PC-9 (cell line): ENCODE measurements around the gene FEV. TPM values are rescaled to one million over a fixed set of nuclear protein-coding genes. Genes with fewer than 3 reads are reported as not detected.

Experiments used
- BruUV-seq: library from RNA; stranded (reverse); fragments of 400-500 nt; replicated peaks from 2 replicates; lab custom pipeline; 2021; lab: Mats Ljungman, UMichigan
- CTCF ChIA-PET: fragments of 300-600 bp; sonication (Branson Sonifier 250); formaldehyde crosslinking; loops from one replicate; lab custom pipeline; 2022; ENCODE audit warnings: antibody characterized with exemption; lab: Charles Lee
- POLR2A ChIA-PET: fragments of 300-600 bp; sonication (Branson Sonifier 250); formaldehyde crosslinking; loops from one replicate; lab custom pipeline; 2022; ENCODE audit warnings: antibody characterized with exemption; ENCODE audit not compliant: unreplicated experiment; lab: Charles Lee
- DNase-seq, 2 experiments: peaks; one replicate each; pipeline versions ENCODE4 v3.0.0 to v3.0.0-alpha.2; 2015 to 2022; ENCODE audit warnings: mixed read lengths in 1 of 2
- H2AFZ ChIP-seq: fragments of 200-600 bp; sonication (generic); 2 replicates; pipeline ENCODE4 v1.8.1; 2017; ENCODE audit warnings: antibody characterized with exemption
- H3F3A ChIP-seq: fragments of 200-600 bp; sonication (generic); 2 replicates; pipeline ENCODE4 v1.8.1; 2017; ENCODE audit warnings: antibody characterized with exemption, mild to moderate bottlenecking, low read depth; ENCODE audit not compliant: insufficient read depth
- H3K27ac ChIP-seq: fragments of 200-600 bp; sonication (generic); 2 replicates; pipeline ENCODE4 v1.6.1; 2016; ENCODE audit warnings: mixed run types
- H3K27me3 ChIP-seq: fragments of 200-600 bp; sonication (generic); 2 replicates; pipeline ENCODE4 v1.6.1; 2016; ENCODE audit warnings: low read depth, mixed run types; ENCODE audit not compliant: insufficient read depth
- H3K36me3 ChIP-seq: fragments of 200-600 bp; sonication (generic); 2 replicates; pipeline ENCODE4 v1.6.1; 2016; ENCODE audit warnings: low read depth, mixed run types
- H3K4me1 ChIP-seq: fragments of 200-600 bp; sonication (generic); replicated peaks from 2 replicates; pipeline ENCODE4 v1.6.1; 2016; ENCODE audit warnings: mixed run types; ENCODE audit not compliant: insufficient read depth
- H3K4me2 ChIP-seq: fragments of 200-600 bp; sonication (generic); 2 replicates; pipeline ENCODE4 v1.6.1; 2017; ENCODE audit warnings: mixed run types
- H3K4me3 ChIP-seq: fragments of 200-600 bp; sonication (generic); 2 replicates; pipeline ENCODE4 v1.6.1; 2016; ENCODE audit warnings: mixed run types
- H3K79me2 ChIP-seq: fragments of 200-600 bp; sonication (generic); 2 replicates; pipeline ENCODE4 v1.6.1; 2017; ENCODE audit warnings: low read depth, mixed run types
- H3K9me2 ChIP-seq: fragments of 200-600 bp; sonication (generic); 2 replicates; pipeline ENCODE4 v1.8.1; 2017; ENCODE audit warnings: mild to moderate bottlenecking; ENCODE audit not compliant: insufficient read depth
- H3K9me3 ChIP-seq: fragments of 200-600 bp; sonication (generic); 2 replicates; pipeline ENCODE4 v1.8.1; 2016; ENCODE audit warnings: low read depth; ENCODE audit not compliant: insufficient read depth
- H4K20me1 ChIP-seq: fragments of 200-600 bp; sonication (generic); 2 replicates; pipeline ENCODE4 v1.8.1; 2017; ENCODE audit not compliant: insufficient read depth
- CTCF ChIP-seq: fragments of 200-600 bp; sonication (generic); conservative IDR thresholded peaks from 2 replicates; pipeline ENCODE4 v1.6.1; 2017; ENCODE audit warnings: mixed run types, antibody characterized with exemption, mild to moderate bottlenecking, moderate library complexity
- EZH2 ChIP-seq: fragments of 200-600 bp; sonication (generic); IDR thresholded peaks from 2 replicates; pipeline ENCODE4 v1.8.0; 2017; ENCODE audit warnings: antibody characterized with exemption, low read depth
- intact Hi-C: fragments of 100-400 bp; cut with micrococcal nuclease; formaldehyde crosslinking; loops from one replicate; pipeline ENCODE4 v1.10.0; 2022; ENCODE audit not compliant: unreplicated experiment
- total RNA-seq: library from RNA; stranded (reverse); gene quantifications from 2 replicates; pipeline ENCODE4 v1.2.3, GENCODE V29; 2021

FEV gene
- total RNA-seq, 1 experiment from 2014 or later: not detected

DNA sequence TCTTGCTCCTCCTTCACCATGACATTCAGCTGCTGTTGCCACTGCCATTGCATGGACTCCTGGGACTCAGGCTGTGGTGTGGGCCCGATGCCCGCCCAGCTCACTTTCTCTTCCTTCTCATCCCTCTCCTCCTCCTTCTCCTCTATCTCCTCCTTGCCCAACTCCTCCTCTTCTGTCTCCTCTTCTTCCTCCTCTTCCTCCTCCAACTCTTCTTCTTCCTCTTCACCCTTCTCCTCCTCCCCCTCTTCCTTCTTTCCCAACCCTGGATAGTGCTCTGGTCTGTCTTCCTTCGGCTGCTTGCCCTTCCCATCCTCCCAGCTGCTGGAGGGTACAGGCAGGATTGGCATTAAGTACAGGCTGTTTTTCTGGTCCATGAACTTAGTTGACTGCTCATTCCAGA, 19.0 kb upstream of the FEV start:
- BruUV-seq: no TSS peak

GRCh38 chr2:219003267-219003634, 18.3 kb upstream of the FEV start:
- Histone ChIP-seq H3K4me2 (peak overlapping the region; percentile 87), H3K9me2 (no peaks in the 10 kb centered on the region), H3F3A (0 out of 2 replicates have a peak, but pooled peaks cover 3% of the 10 kb centered on the region), H3K36me3 (no peaks in the 10 kb centered on the region), H3K9me3 (no peaks in the 10 kb centered on the region), H4K20me1 (no peaks in the 10 kb centered on the region), H3K4me1 (0 out of 2 replicates have a peak, but pooled peaks cover 5% of the 10 kb centered on the region), H3K27me3 (peaks cover 19% of the 10 kb centered on the region), H3K4me3 (peak overlapping the region; percentile 55; the same call in 1 of the 2 replicates), H3K79me2 (no peaks in the 10 kb centered on the region), H2AFZ (peak overlapping the region; percentile 79; the same call in 1 of the 2 replicates), H3K27ac (no peak overlapping the region)
- no peak for TF ChIP-seq CTCF
- BruUV-seq: no TSS peak
- no peak for DNase-seq
- intact Hi-C loops: loop anchor here (5.0 kb wide), 3 partner anchors 126 to 154 kb away; no protein-coding TSS in a partner anchor
- POLR2A ChIA-PET: no interaction called here
- CTCF ChIA-PET: interaction anchor here (0.5 kb wide), 1 partner anchor 164 kb away, joined by 9 read pairs; no protein-coding TSS in a partner anchor

More for the DNA sequence above, 19.0 kb upstream of the FEV start:
- no peak for TF ChIP-seq CTCF
- TF ChIP-seq EZH2: no peak
- H3K9me2 ChIP-seq: no peaks in the 10 kb centered on the region
- 0 out of 2 replicates have a peak, but pooled peaks cover 3% of the 10 kb centered on the region for H3F3A ChIP-seq
- no peak overlapping the region for H2AFZ ChIP-seq
- DNase-seq: no peak
- peaks cover 19% of the 10 kb centered on the region for H3K27me3 ChIP-seq
- no peak overlapping the region for H3K4me2 ChIP-seq
- H3K36me3 ChIP-seq: no peaks in the 10 kb centered on the region
- CTCF ChIA-PET: interaction anchor here (0.6 kb wide), 1 partner anchor 22 kb away, joined by 4 read pairs; no protein-coding TSS in a partner anchor
- H3K27ac ChIP-seq: no peak overlapping the region
- H3K9me3 ChIP-seq: no peaks in the 10 kb centered on the region
- no peaks in the 10 kb centered on the region for H4K20me1 ChIP-seq
- 0 out of 2 replicates have a peak, but pooled peaks cover 5% of the 10 kb centered on the region for H3K4me1 ChIP-seq
- POLR2A ChIA-PET: no interaction called here
- intact Hi-C loops: loop anchor here (5.0 kb wide), 3 partner anchors 127 to 153 kb away; no protein-coding TSS in a partner anchor
- H3K79me2 ChIP-seq: no peaks in the 10 kb centered on the region
- no peak overlapping the region for H3K4me3 ChIP-seq

DNA sequence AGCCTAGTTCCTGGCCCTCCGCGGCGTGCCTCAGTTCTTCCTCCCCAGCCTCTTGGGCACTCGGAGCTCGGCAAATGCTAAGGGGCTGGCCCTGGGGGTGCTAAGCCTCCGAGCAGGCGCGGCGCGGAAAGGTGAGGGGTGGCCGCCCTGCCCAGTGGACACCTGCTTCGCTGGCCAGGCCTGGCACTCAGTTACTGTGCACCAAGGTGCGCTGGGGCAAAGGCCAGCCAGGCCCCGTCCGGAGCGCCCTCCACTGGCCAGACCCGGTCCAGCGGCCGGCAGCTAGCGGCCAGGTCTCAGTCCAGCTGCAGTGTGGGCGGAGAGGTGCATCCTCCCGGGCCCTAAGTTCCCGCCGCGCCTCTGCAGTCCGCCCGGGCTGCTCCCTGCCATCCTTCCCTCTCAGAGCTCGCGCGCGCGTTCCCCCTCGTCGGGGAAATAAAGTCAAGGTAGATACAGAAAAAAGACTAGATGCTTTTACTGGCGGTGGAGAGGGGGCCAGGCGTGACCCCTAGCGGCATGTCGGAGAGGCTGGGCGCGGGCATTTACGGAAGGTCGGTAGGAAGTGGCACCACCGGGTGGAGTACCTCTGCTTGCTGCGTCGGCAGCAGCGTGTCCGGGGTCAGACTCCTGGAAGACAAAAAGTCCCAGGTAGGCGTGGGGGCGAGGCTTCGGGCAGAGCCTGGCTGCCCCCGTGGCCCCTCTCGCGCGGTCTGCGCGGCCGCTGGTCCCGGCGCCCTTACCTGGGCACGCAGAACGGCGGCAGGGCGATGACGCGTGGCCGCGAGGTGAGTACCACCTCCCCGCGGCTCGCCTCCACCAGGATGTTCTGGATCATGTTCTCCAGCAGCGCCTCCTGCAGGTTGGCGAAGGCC, 17.6 kb upstream of the FEV start:
- POLR2A ChIA-PET: interaction anchor here (0.6 to 0.7 kb wide), 2 partner anchors 69 to 731 kb away, joined by 3 to 6 read pairs; no protein-coding TSS in a partner anchor
- BruUV-seq: no TSS peak
- no peak overlapping the region for H3K27ac ChIP-seq

More for the DNA sequence above, 17.6 kb upstream of the FEV start:
- no peaks in the 10 kb centered on the region for H3K9me2 ChIP-seq
- no peaks in the 10 kb centered on the region for H3K79me2 ChIP-seq
- 0 out of 2 replicates have a peak, but pooled peaks cover 3% of the 10 kb centered on the region for H3F3A ChIP-seq
- no peaks in the 10 kb centered on the region for H4K20me1 ChIP-seq
- H3K4me1 ChIP-seq: 0 out of 2 replicates have a peak, but pooled peaks cover 5% of the 10 kb centered on the region
- peak overlapping the region; percentile 79 for H2AFZ ChIP-seq
- H3K27me3 ChIP-seq: peaks cover 19% of the 10 kb centered on the region
- H3K4me2 ChIP-seq: peak overlapping the region; percentile 87
- CTCF ChIA-PET: interaction anchor here (0.5 to 1.8 kb wide), 7 partner anchors 8 to 165 kb away, joined by 3 to 10 read pairs (median 4); no protein-coding TSS in a partner anchor
- intact Hi-C loops: loop anchor here (5.0 kb wide), 3 partner anchors 125 to 155 kb away; no protein-coding TSS in a partner anchor
- peak overlapping the region; percentile 55 for H3K4me3 ChIP-seq
- no peaks in the 10 kb centered on the region for H3K9me3 ChIP-seq
- peak; percentile 71 for TF ChIP-seq CTCF
- TF ChIP-seq EZH2: no peak
- H3K36me3 ChIP-seq: no peaks in the 10 kb centered on the region
- DNase-seq: peak in 1 of 2 experiments; percentile 75
